Caco-2 (cell line): ENCODE data around the gene FAM180A. TPM values are rescaled to one million over a fixed set of nuclear protein-coding genes. Genes with fewer than 3 reads are reported as not detected.

Experiments
- BruUV-seq: library from RNA; stranded (reverse); fragments of 400-500 nt; replicated peaks from 2 replicates; lab custom pipeline; 2021; lab: Mats Ljungman, UMichigan
- CTCF ChIA-PET: fragments of 300-600 bp; sonication (Branson Sonifier 250); formaldehyde crosslinking; loops from one replicate; lab custom pipeline; 2022; ENCODE audit warnings: antibody characterized with exemption; lab: Charles Lee
- POLR2A ChIA-PET: fragments of 300-600 bp; sonication (Branson Sonifier 250); formaldehyde crosslinking; loops from one replicate; lab custom pipeline; 2022; ENCODE audit warnings: antibody characterized with exemption; lab: Charles Lee
- DNase-seq, 2 experiments: peaks; one replicate each; pipeline versions ENCODE4 v3.0.0 to v3.0.0-alpha.2; 2020 to 2022
- H3K27me3 ChIP-seq: replicated peaks from 2 replicates; pipeline ENCODE4 v1.6.0; 2011; ENCODE audit warnings: low read length; ENCODE audit not compliant: control insufficient read depth, insufficient read depth
- H3K36me3 ChIP-seq: 2 replicates; pipeline ENCODE4 v1.5.1; 2011; ENCODE audit warnings: low read length; ENCODE audit not compliant: control insufficient read depth, insufficient read depth
- H3K4me1 ChIP-seq: fragments of 250-450 bp; sonication (Bioruptor Pico); 2 replicates; pipeline ENCODE4 v1.5.1; 2020; ENCODE audit warnings: mild to moderate bottlenecking
- H3K4me3 ChIP-seq: 2 replicates; pipeline ENCODE4 v1.5.1; 2011; ENCODE audit warnings: low read depth, mild to moderate bottlenecking, control low read depth, low read length
- H3K9me3 ChIP-seq: fragments of 250-450 bp; sonication (Bioruptor Pico); 2 replicates; pipeline ENCODE4 v1.5.1; 2020; ENCODE audit warnings: mild to moderate bottlenecking, moderate library complexity
- H3K27ac Mint-ChIP-seq: one replicate; pipeline ENCODE4 v1.8.0; 2022; ENCODE audit warnings: mixed read lengths; ENCODE audit not compliant: unreplicated experiment
- H3K27me3 Mint-ChIP-seq: one replicate; pipeline ENCODE4 v1.8.0; 2022; ENCODE audit warnings: mixed read lengths; ENCODE audit not compliant: insufficient read depth, unreplicated experiment
- H3K36me3 Mint-ChIP-seq: one replicate; pipeline ENCODE4 v1.8.0; 2022; ENCODE audit warnings: mild to moderate bottlenecking, mixed read lengths; ENCODE audit not compliant: insufficient read depth, unreplicated experiment
- H3K4me1 Mint-ChIP-seq: one replicate; pipeline ENCODE4 v1.8.0; 2022; ENCODE audit warnings: low read depth, mixed read lengths; ENCODE audit not compliant: unreplicated experiment
- H3K4me3 Mint-ChIP-seq: one replicate; pipeline ENCODE4 v1.8.0; 2022; ENCODE audit warnings: mild to moderate bottlenecking, moderate library complexity, mixed read lengths; ENCODE audit not compliant: unreplicated experiment
- H3K9me3 Mint-ChIP-seq: one replicate; pipeline ENCODE4 v1.8.0; 2022; ENCODE audit warnings: mixed read lengths; ENCODE audit not compliant: unreplicated experiment
- CTCF ChIP-seq, 2 experiments: fragments of 200-600 bp in 1 of 2; IDR thresholded peaks; 1 replicate in 1 of 2; 2 replicates in 1 of 2; pipeline versions ENCODE4 v1.5.1 to v1.8.0; 2011 to 2022; ENCODE audit warnings: antibody characterized with exemption in 1 of 2, control low read depth in 1 of 2, inconsistent platforms in 1 of 2, low read depth in 1 of 2, low read length in 1 of 2, mild to moderate bottlenecking in 1 of 2, moderate library complexity in 1 of 2; ENCODE audit not compliant: insufficient read depth in 1 of 2, severe bottlenecking in 1 of 2, unreplicated experiment in 1 of 2
- intact Hi-C: fragments of 100-400 bp; cut with micrococcal nuclease; formaldehyde crosslinking; loops from one replicate; pipeline ENCODE4 v1.10.0; 2022; ENCODE audit not compliant: unreplicated experiment
- total RNA-seq: library from RNA; stranded (reverse); gene quantifications from 2 replicates; pipeline ENCODE4 v1.2.3, GENCODE V29; 2022

The FAM180A gene
- total RNA-seq, 1 experiment from 2014 or later = not detected

GRCh38 chr7:135789431-135789830 is 40.8 kb upstream of the FAM180A start:
- Mint-ChIP-seq H3K27me3 (peaks cover 7% of the 10 kb centered on the region), H3K36me3 (no peaks in the 10 kb centered on the region), H3K4me1 (no peaks in the 10 kb centered on the region), H3K9me3 (no peaks in the 10 kb centered on the region), H3K27ac (no peak overlapping the region), H3K4me3 (no peak overlapping the region)
- no peak for TF ChIP-seq CTCF (IDR thresholded peaks at IDR 0.05; ENCODE audit: insufficient read depth in 1 of 2, low read depth in 1 of 2, low read length in 1 of 2, severe bottlenecking in 1 of 2, unreplicated experiment in 1 of 2)
- ChIA-PET POLR2A (no interaction called here), CTCF (no interaction called here)
- intact Hi-C loops = no loop called here
- H3K9me3 ChIP-seq = no peaks in the 10 kb centered on the region
- H3K4me1 ChIP-seq = no peaks in the 10 kb centered on the region
- no peaks in the 10 kb centered on the region; the same call in 1 of the 2 replicates for H3K27me3 ChIP-seq
- H3K36me3 ChIP-seq = no peaks in the 10 kb centered on the region
- no peak for DNase-seq
- no peak overlapping the region for H3K4me3 ChIP-seq
- BruUV-seq = no TSS peak

DNA sequence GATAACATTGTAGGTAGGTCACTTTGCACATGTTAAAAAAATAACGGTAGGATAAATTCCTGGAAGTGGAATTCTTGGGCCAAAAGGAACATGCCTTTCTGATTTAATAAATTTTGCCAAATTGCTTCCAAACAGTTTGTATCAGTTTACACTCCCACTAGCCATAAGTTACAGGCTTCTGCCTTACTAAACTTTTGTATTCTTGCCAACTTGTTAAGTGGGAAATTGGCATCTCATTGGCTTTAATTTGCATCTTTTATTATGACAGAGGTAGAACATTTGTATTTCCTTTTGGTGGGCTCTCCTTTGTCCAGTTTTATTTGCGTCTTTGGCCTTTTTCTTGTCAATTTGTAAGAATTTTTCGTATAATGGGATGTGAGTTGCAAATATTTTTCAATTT is 38.3 kb upstream of the FAM180A start:
- Histone ChIP-seq H3K36me3 (no peaks in the 10 kb centered on the region), H3K4me3 (no peak overlapping the region), H3K27me3 (no peaks in the 10 kb centered on the region; the same call in 1 of the 2 replicates), H3K9me3 (no peaks in the 10 kb centered on the region), H3K4me1 (no peaks in the 10 kb centered on the region)
- TF ChIP-seq CTCF (IDR thresholded peaks at IDR 0.05; ENCODE audit: insufficient read depth in 1 of 2, low read depth in 1 of 2, low read length in 1 of 2, severe bottlenecking in 1 of 2, unreplicated experiment in 1 of 2) = no peak
- Mint-ChIP-seq H3K27ac (no peak overlapping the region), H3K4me1 (no peaks in the 10 kb centered on the region), H3K4me3 (no peak overlapping the region), H3K36me3 (no peaks in the 10 kb centered on the region), H3K27me3 (peaks cover 11% of the 10 kb centered on the region), H3K9me3 (no peaks in the 10 kb centered on the region)
- POLR2A ChIA-PET = no interaction called here
- intact Hi-C loops = no loop called here
- no TSS peak for BruUV-seq
- DNase-seq = no peak
- CTCF ChIA-PET = interaction anchor here (0.7 kb wide), 1 partner anchor 14 kb away, joined by 3 read pairs; no protein-coding TSS in a partner anchor

GRCh38 chr7:135785065-135785464 is 36.5 kb upstream of the FAM180A start:
- no peaks in the 10 kb centered on the region for H3K36me3 ChIP-seq
- Mint-ChIP-seq H3K36me3 (no peaks in the 10 kb centered on the region), H3K27ac (no peak overlapping the region), H3K4me3 (no peak overlapping the region), H3K9me3 (no peaks in the 10 kb centered on the region), H3K27me3 (peaks cover 15% of the 10 kb centered on the region), H3K4me1 (no peaks in the 10 kb centered on the region)
- intact Hi-C loops = no loop called here
- ChIA-PET POLR2A (no interaction called here), CTCF (no interaction called here)
- DNase-seq = no peak
- no peaks in the 10 kb centered on the region for H3K4me1 ChIP-seq
- TF ChIP-seq CTCF (IDR thresholded peaks at IDR 0.05; ENCODE audit: insufficient read depth in 1 of 2, low read depth in 1 of 2, low read length in 1 of 2, severe bottlenecking in 1 of 2, unreplicated experiment in 1 of 2) = no peak
- no peaks in the 10 kb centered on the region for H3K9me3 ChIP-seq
- BruUV-seq = no TSS peak
- H3K4me3 ChIP-seq = no peak overlapping the region
- H3K27me3 ChIP-seq = no peaks in the 10 kb centered on the region; the same call in 1 of the 2 replicates
